ENCODE results near the gene PATZ1.

- TF ChIP-seq ZNF24 (IDR thresholded peaks at IDR 0.05) (no peak), USF2 (CRISPR knock-in tag; IDR thresholded peaks at IDR 0.05) (no peak), EZH2 (IDR thresholded peaks at IDR 0.05; ENCODE audit: borderline replicate concordance, low read depth, low read length) (no peak), FOSL1 (tag; conservative IDR thresholded peaks at IDR 0.05) (no peak)
These were observed 32.0 kb upstream of the PATZ1 start for GRCh38 chr22:31378123-31378522.

Measured in K562 (cell line).